VCaP (cell line): ENCODE data around the gene STRAP.

Source experiments
- H3K27ac ChIP-seq: fragments of 450-650 bp; 2 replicates; pipeline ENCODE4 v1.5.1; 2017
- CTCF ChIP-seq: fragments of 450-650 bp; conservative IDR thresholded peaks from 2 replicates; pipeline ENCODE4 v1.5.1; 2017; ENCODE audit warnings: mild to moderate bottlenecking, moderate library complexity

Gene STRAP

GRCh38 chr12:15887043-15887817, 5.0 kb downstream of the STRAP start:
- no peak for TF ChIP-seq CTCF
- no peak overlapping the region for H3K27ac ChIP-seq

GRCh38 chr12:15892645-15893259, 10.6 kb downstream of the STRAP start:
- H3K27ac ChIP-seq, result no peak overlapping the region
- no peak for TF ChIP-seq CTCF

- H3K27ac ChIP-seq, result no peak overlapping the region
- no peak for TF ChIP-seq CTCF
Observed at GRCh38 chr12:15893260-15893659, 11.1 kb downstream of the STRAP start.

GRCh38 chr12:15896867-15897266, 14.7 kb downstream of the STRAP start:
- TF ChIP-seq CTCF, result no peak
- no peak overlapping the region for H3K27ac ChIP-seq

- no peak overlapping the region for H3K27ac ChIP-seq
- TF ChIP-seq CTCF, result no peak
Observed at GRCh38 chr12:15897433-15897832, 15.2 kb downstream of the STRAP start.

- no peak overlapping the region for H3K27ac ChIP-seq
- TF ChIP-seq CTCF, result peak; percentile 88
Observed at GRCh38 chr12:15899282-15899870, 17.2 kb downstream of the STRAP start.

- TF ChIP-seq CTCF, result no peak
- no peak overlapping the region for H3K27ac ChIP-seq
Observed at GRCh38 chr12:15904378-15904920, 22.3 kb downstream of the STRAP start.
